ENCODE results near the gene CNOT9. TPM values are rescaled to one million over a fixed set of nuclear protein-coding genes. Genes with fewer than 3 reads are reported as not detected.
"Not testable (repeated sequence)": the region's sequence is repeated elsewhere in the genome, so short reads cannot be mapped to it uniquely, and the experiment has no call there.

CNOT9 gene
- total RNA-seq, result 10 to 100 TPM; 84.7 to 87.3 TPM

DNA sequence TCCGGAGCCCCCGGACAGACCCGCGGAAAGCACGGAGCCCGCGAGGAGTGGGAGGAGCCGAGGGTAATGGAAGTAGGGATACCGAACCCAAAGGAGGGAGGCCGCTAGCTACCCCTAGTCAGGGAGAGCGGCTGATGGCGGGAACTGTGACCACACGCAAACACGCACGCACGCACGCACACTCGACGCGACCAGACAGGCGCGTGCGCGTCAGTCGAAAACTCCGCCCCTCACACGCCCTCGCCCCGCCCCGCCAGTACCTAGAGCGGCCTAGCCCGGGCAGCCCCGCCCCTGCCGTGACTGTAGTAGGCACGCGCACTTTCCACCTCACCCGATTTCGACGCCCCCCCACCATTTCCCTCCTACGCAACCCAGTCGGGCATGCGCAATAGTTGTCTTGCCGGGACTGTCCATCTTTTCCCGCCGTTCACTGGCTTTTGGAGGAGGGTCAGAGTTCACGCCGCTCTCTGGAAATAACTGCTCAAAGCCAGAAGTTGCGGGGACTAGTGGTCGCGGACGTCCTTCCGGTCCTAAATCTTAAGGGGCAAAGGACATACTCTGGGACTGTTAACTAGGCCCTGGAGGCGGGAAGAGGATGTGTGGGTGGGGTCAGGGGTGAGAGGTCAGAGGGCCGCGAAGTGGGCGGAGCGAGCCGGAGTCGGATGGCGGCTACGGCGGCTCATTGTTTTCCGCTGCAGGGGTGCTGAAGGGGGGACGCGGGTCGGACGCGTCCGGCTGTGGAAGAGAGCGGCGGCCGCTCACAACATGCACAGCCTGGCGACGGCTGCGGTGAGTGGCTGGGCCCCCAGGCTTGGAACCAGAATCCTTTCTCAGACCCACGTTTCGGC lies at the start of gene CNOT9, which contains the start of gene USP37:
TSS of gene CNOT9 (plus strand) at position 650 of the 848 bp plus-strand sequence. CDS start at position 766, 116 bp downstream.
TSS of gene USP37 (minus strand) at position 162 of the 848 bp plus-strand sequence. CDS start 9,698 bp downstream, outside the sequence.
- ChIA-PET POLR2A (interaction anchor here (0.9 kb wide), 1 partner anchor 13 kb away, joined by 3 read pairs; no protein-coding TSS in a partner anchor), CTCF (interaction anchor here (0.8 kb wide), 1 partner anchor 90 kb away, joined by 3 read pairs; the partner anchor contains the start of genes BCS1L and ZNF142)
- Mint-ChIP-seq H3K9me3 (no peaks in the 10 kb centered on the region), H3K4me1 (ENCODE audit: low read depth) (peaks cover 54% of the 10 kb centered on the region), H3K4me3 (peak within 1 kb of the TSS; percentile 96), H3K36me3 (peaks cover 57% of the 10 kb centered on the region), H3K27me3 (no peaks in the 10 kb centered on the region), H3K27ac (peak within 1 kb of the TSS; percentile 100)
- intact Hi-C loops (cut with micrococcal nuclease), result loop anchor here (1.0 to 2.0 kb wide), 12 partner anchors 14 to 711 kb away; partner anchors contain the start of genes AAMP, BCS1L, DNAJB2 and PNKD
- peak; percentile 100 for DNase-seq

DNA sequence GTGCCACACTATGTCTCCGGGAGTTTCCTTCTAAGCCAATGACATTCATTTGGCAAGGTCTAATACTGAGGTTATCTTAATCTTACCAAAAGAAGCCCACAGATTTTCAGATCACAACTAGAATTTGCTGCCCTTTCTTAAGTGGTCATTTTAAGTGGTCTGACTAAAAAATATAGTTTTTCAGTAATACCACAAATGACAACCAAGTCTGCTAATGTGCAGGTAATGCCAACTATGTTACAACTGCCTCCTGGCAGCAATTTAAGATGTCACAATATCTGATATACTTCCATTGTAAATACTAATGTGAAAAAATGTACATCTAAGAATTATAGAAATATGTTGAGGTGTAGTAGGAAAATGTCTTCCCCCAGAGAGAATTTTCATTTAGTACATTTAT lies 49.8 kb upstream of the CNOT9 start:
- Mint-ChIP-seq H3K9me3 (no peaks in the 10 kb centered on the region), H3K36me3 (peaks cover 34% of the 10 kb centered on the region), H3K4me1 (ENCODE audit: low read depth) (peaks cover 31% of the 10 kb centered on the region), H3K4me3 (no peak overlapping the region), H3K27me3 (no peaks in the 10 kb centered on the region), H3K27ac (no peak overlapping the region)
- CTCF ChIA-PET, result no interaction called here
- POLR2A ChIA-PET, result no interaction called here
- intact Hi-C loops (cut with micrococcal nuclease), result loop anchor here (5.0 kb wide), 1 partner anchor 112 kb away; no protein-coding TSS in a partner anchor
- no peak for DNase-seq

DNA sequence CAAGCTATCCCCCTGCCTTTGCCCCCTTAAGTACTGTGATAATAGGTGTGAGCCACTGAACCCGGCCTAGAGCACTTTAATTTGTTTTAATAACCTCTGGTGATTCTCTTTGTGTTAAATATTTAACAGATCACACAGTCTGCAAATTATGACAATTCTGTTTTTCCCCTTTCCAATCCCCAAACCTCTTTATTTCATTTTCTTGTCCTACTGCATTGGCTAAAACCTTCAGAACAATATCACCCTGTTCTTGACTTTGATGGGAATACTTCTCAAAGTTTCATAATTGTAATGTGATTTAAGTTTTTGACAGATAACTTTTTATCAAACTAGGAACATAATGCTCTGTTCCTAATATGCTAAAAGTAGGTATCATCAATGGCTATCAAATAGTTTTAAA lies 45.0 kb upstream of the CNOT9 start:
- ChIA-PET CTCF (no interaction called here), POLR2A (no interaction called here)
- H3K27me3 Mint-ChIP-seq, result no peaks in the 10 kb centered on the region
- H3K4me1 Mint-ChIP-seq (ENCODE audit: low read depth), result peaks cover 9% of the 10 kb centered on the region
- peaks cover 52% of the 10 kb centered on the region for H3K36me3 Mint-ChIP-seq
- DNase-seq, result no peak
- no peaks in the 10 kb centered on the region for H3K9me3 Mint-ChIP-seq
- intact Hi-C loops (cut with micrococcal nuclease), result no loop called here
- H3K4me3 Mint-ChIP-seq, result no peak overlapping the region
- H3K27ac Mint-ChIP-seq, result no peak overlapping the region

DNA sequence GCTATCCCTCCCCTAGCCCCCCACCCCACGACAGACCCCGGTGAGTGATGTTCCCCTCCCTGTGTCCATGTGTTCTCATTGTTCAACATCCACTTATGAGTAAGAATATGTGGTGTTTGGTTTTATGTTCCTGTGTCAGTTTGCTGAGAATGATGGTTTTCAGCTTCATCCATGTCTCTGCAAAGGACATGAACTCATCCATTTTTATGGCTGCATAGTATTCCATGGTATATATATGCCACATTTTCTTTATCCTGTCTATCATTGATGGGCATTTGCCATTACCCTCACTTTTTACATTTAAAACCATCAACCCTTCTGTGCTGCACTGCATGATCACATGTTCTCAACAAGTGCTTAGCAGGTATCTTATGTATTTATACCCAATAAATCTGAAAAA lies 40.2 kb upstream of the CNOT9 start:
- H3K9me3 Mint-ChIP-seq; H3K27me3 Mint-ChIP-seq; CTCF ChIA-PET; H3K27ac Mint-ChIP-seq; DNase-seq; H3K4me3 Mint-ChIP-seq; intact Hi-C loops (cut with micrococcal nuclease); H3K4me1 Mint-ChIP-seq (ENCODE audit: low read depth): not testable (repeated sequence)
- POLR2A ChIA-PET, result interaction anchor here (0.6 kb wide), 1 partner anchor 8 kb away, joined by 3 read pairs; no protein-coding TSS in a partner anchor
- peaks cover 70% of the 10 kb centered on the region for H3K36me3 Mint-ChIP-seq

GRCh38 chr2:218529990-218530389 lies 38.6 kb upstream of the CNOT9 start:
- H3K27ac Mint-ChIP-seq, result no peak overlapping the region
- no peaks in the 10 kb centered on the region for H3K4me1 Mint-ChIP-seq (ENCODE audit: low read depth)
- H3K9me3 Mint-ChIP-seq, result no peaks in the 10 kb centered on the region
- DNase-seq, result no peak
- H3K36me3 Mint-ChIP-seq, result peaks cover 63% of the 10 kb centered on the region
- intact Hi-C loops (cut with micrococcal nuclease), result no loop called here
- H3K4me3 Mint-ChIP-seq, result no peak overlapping the region
- CTCF ChIA-PET, result interaction anchor here (0.7 kb wide), 1 partner anchor 118 kb away, joined by 5 read pairs; no protein-coding TSS in a partner anchor
- POLR2A ChIA-PET, result no interaction called here
- H3K27me3 Mint-ChIP-seq, result no peaks in the 10 kb centered on the region

GRCh38 chr2:218536804-218537494 lies 31.7 kb upstream of the CNOT9 start:
- ChIA-PET CTCF (interaction anchor here (1.6 kb wide), 1 partner anchor 20 kb away, joined by 5 read pairs; no protein-coding TSS in a partner anchor), POLR2A (no interaction called here)
- Mint-ChIP-seq H3K4me3 (no peak overlapping the region), H3K9me3 (no peaks in the 10 kb centered on the region), H3K36me3 (peaks cover 40% of the 10 kb centered on the region), H3K27ac (no peak overlapping the region), H3K4me1 (ENCODE audit: low read depth) (no peaks in the 10 kb centered on the region), H3K27me3 (no peaks in the 10 kb centered on the region)
- intact Hi-C loops (cut with micrococcal nuclease), result no loop called here
- no peak for DNase-seq

DNA sequence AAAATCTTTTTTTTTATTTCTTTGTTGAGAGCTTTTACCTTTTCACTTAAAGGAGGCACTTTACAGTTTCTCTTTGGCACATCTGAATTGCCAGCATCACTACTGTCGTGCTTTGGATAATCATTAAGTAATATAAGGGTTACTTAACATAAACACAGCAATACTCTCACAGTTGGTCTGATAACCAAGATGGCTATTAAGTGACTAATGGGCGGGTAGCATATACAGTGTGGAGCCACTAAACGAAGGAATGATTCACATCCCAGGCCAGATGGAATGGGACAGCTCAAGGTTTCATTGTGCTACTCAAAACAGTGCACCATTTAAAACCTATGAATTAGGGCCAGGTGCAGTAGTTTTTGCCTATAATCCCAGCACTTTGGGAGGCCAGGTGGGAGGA lies 28.6 kb upstream of the CNOT9 start:
- H3K27ac Mint-ChIP-seq, result no peak overlapping the region
- H3K4me1 Mint-ChIP-seq (ENCODE audit: low read depth), result no peaks in the 10 kb centered on the region
- DNase-seq, result no peak
- intact Hi-C loops (cut with micrococcal nuclease), result no loop called here
- H3K27me3 Mint-ChIP-seq, result no peaks in the 10 kb centered on the region
- H3K9me3 Mint-ChIP-seq, result no peaks in the 10 kb centered on the region
- ChIA-PET POLR2A (no interaction called here), CTCF (no interaction called here)
- H3K36me3 Mint-ChIP-seq, result peaks cover 43% of the 10 kb centered on the region
- H3K4me3 Mint-ChIP-seq, result no peak overlapping the region

GRCh38 chr2:218546012-218546411 lies 22.6 kb upstream of the CNOT9 start:
- DNase-seq, result no peak
- ChIA-PET CTCF (no interaction called here), POLR2A (no interaction called here)
- H3K9me3 Mint-ChIP-seq, result no peaks in the 10 kb centered on the region
- no peak overlapping the region for H3K4me3 Mint-ChIP-seq
- intact Hi-C loops (cut with micrococcal nuclease), result no loop called here
- H3K4me1 Mint-ChIP-seq (ENCODE audit: low read depth), result no peaks in the 10 kb centered on the region
- H3K27me3 Mint-ChIP-seq, result no peaks in the 10 kb centered on the region
- H3K36me3 Mint-ChIP-seq, result peaks cover 62% of the 10 kb centered on the region
- H3K27ac Mint-ChIP-seq, result no peak overlapping the region

DNA sequence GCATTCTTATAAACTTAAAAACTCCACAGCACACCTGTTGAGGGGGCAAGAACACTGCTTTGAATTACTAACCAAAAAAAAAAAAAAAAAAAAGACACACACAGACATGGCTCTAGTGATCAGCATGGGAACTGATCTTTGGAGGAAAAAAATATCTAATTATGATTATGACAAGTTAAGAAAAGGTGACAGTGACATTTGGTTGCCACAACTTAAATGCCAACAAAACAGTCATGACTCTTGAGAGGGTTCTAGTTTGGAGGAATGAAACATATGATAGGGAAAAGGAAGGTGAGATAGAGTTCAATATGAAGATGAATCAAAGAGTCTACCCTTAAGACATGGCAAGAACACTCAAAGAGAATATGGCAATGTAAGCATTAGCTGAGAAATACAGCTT lies 21.1 kb upstream of the CNOT9 start:
- Mint-ChIP-seq H3K4me1 (ENCODE audit: low read depth) (no peaks in the 10 kb centered on the region), H3K27me3 (no peaks in the 10 kb centered on the region), H3K36me3 (peaks cover 61% of the 10 kb centered on the region), H3K27ac (no peak overlapping the region), H3K9me3 (no peaks in the 10 kb centered on the region), H3K4me3 (no peak overlapping the region)
- POLR2A ChIA-PET, result interaction anchor here (0.7 kb wide), 1 partner anchor 60 kb away, joined by 3 read pairs; the partner anchor contains the start of gene PLCD4
- DNase-seq, result no peak
- intact Hi-C loops (cut with micrococcal nuclease), result no loop called here
- CTCF ChIA-PET, result interaction anchor here (1.0 kb wide), 1 partner anchor 101 kb away, joined by 3 read pairs; no protein-coding TSS in a partner anchor

DNA sequence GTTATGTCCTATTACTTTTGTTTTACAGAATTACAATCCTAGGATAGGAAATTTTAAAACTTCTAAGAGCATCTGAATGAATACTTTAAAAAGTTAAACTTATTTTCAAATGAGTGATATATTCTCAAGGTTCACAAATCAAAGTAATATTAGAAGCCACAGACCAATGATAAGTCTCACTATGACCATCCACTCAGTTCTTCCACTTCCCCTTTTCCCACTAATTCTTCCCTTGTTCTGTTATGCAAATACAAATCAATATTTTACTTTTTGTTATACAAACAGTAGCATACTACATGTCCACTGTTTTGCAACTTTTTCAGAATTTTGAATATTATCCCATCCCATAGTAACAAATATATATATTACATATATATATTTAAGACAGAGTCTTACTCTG lies 20.7 kb upstream of the CNOT9 start:
- Mint-ChIP-seq H3K4me1 (ENCODE audit: low read depth) (no peaks in the 10 kb centered on the region), H3K9me3 (no peaks in the 10 kb centered on the region), H3K27me3 (no peaks in the 10 kb centered on the region), H3K36me3 (peaks cover 60% of the 10 kb centered on the region), H3K27ac (no peak overlapping the region), H3K4me3 (no peak overlapping the region)
- no peak for DNase-seq
- CTCF ChIA-PET, result interaction anchor here (1.0 kb wide), 1 partner anchor 100 kb away, joined by 3 read pairs; no protein-coding TSS in a partner anchor
- intact Hi-C loops (cut with micrococcal nuclease), result no loop called here
- POLR2A ChIA-PET, result interaction anchor here (0.7 kb wide), 1 partner anchor 60 kb away, joined by 3 read pairs; the partner anchor contains the start of gene PLCD4

DNA sequence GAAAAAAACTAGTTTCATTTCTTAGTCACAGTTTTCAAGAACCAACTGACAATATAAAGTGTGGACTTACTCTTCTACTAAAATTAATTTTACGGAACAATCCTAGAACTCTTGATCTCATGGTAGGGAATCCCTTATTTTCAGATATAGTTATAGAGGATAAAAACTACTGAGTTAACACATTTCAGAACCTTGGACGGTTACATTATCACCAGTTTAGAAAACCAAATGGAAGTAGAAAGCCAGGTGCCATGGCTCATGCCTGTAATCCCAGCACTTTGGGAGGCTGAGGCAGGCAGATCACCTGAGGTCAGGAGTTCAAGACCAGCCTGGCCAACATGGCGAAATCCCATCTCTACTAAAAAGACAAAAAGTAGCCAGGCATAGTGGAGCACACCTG lies 14.4 kb upstream of the CNOT9 start:
- intact Hi-C loops (cut with micrococcal nuclease), result not testable (repeated sequence)

DNA sequence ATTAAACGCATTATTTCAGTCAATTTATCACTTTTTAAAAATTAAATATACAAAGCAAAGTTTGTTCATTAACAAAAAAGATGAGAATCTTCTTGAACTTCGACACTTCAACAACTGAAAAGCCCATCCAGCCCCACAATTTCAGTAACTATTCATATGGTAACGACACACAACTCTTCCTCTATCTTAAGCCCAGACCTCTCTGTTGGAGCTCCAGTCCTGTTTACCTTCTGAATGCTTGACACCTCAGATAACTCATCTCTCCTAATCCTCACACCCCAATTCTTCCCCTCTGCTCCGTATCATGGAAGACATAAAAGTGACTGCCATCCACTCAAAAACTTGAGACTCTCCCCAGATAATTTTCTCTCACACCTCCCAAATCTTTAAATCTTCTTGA lies 13.1 kb upstream of the CNOT9 start:
- no peak for DNase-seq
- Mint-ChIP-seq H3K27me3 (no peaks in the 10 kb centered on the region), H3K9me3 (no peaks in the 10 kb centered on the region), H3K36me3 (peaks cover 51% of the 10 kb centered on the region), H3K27ac (no peak overlapping the region), H3K4me3 (no peak overlapping the region), H3K4me1 (ENCODE audit: low read depth) (peaks cover 4% of the 10 kb centered on the region)
- POLR2A ChIA-PET, result no interaction called here
- intact Hi-C loops (cut with micrococcal nuclease), result no loop called here
- CTCF ChIA-PET, result no interaction called here

More for the DNA sequence above, 14.4 kb upstream of the CNOT9 start:
- H3K4me1 Mint-ChIP-seq (ENCODE audit: low read depth); H3K9me3 Mint-ChIP-seq; H3K27me3 Mint-ChIP-seq; POLR2A ChIA-PET; DNase-seq; CTCF ChIA-PET; H3K27ac Mint-ChIP-seq; H3K4me3 Mint-ChIP-seq: not testable (repeated sequence)
- H3K36me3 Mint-ChIP-seq, result peaks cover 51% of the 10 kb centered on the region

Measured in activated CD4-positive, alpha-beta memory T cell treated with anti-CD3 and anti-CD28 coated beads for 36 hours (primary cell).